A549 treated with CpdA at 1 μM for 4 hours (cell line): ENCODE measurements around the gene PLEKHM3. TPM values are rescaled to one million over a fixed set of nuclear protein-coding genes. Genes with fewer than 3 reads are reported as not detected.

ENCODE experiments used
- total RNA-seq: library from RNA; stranded (reverse); fragments of 200-300 nt; extraction: Qiagen RNA extraction; gene quantifications from 5 replicates; pipeline ENCODE4 v1.2.3, GENCODE V29; 2022; ENCODE audit warnings: low read depth

Gene PLEKHM3
- total RNA-seq = 3.0 to 3.9 TPM (median 3.3 TPM) in 5 replicates

DNA sequence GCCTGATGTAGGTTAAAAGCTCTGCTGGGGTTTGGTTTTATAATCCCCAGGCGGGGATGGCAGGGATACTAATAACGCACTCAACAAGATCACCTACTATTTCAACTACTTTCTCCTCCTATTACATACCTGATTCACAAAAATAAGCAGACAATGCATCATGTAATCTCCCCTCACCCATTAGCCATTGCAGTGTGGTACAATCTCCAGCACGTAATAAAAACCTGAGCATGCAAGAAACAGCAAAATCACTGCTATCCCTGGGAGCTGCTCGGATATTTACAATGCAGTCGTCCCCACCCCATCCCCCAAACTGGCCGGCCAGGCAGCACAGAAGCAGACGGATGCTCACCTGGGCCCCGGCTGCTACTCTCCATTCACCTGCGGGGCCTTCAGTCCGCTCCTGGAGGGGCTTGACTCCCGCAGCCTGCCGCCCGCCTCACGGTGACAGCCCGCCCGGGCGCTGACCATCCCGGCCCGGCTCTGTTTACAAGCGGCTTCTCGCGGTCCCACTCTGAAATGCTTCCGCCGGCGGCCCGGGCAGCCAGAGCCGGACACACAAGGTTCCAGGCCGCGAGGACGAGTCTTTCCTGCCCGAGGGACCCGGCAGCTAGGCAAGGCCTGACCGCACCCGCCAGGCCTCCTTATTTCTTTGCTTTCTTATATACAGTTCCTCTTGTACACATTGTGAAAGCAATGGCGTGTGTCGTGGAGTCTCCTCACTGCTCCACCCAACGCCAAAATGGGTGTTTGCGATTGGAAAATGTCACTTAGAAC, at the start of gene PLEKHM3:
Gene PLEKHM3, minus strand, starts transcription at position 491 of the 777 bp plus-strand sequence. CDS start 23,888 bp downstream, outside the sequence.

Other genes with a start within 250 kb of the PLEKHM3 start
- gene CRYGD, start 99.0 kb upstream of the PLEKHM3 start, total RNA-seq = not detected in 5 replicates
- gene CRYGC, start 104.3 kb upstream of the PLEKHM3 start, total RNA-seq = not detected in 5 replicates
- not detected in 5 replicates for gene CRYGB, start 120.6 kb upstream of the PLEKHM3 start, total RNA-seq
- gene CRYGA, start 138.1 kb upstream of the PLEKHM3 start, total RNA-seq = not detected in 5 replicates
- not detected in 5 replicates for gene C2orf80, start 164.5 kb upstream of the PLEKHM3 start, total RNA-seq
- 76.3 to 92.9 TPM (median 80.0 TPM) in 5 replicates for gene IDH1, start 229.5 kb upstream of the PLEKHM3 start, total RNA-seq
- gene PIKFYVE, start 240.7 kb upstream of the PLEKHM3 start, total RNA-seq = 5.0 to 9.1 TPM (median 7.2 TPM) in 5 replicates